Naive thymus-derived CD4-positive, alpha-beta T cell (primary cell): Measurements from ENCODE around the gene ENTPD8. TPM values are rescaled to one million over a fixed set of nuclear protein-coding genes. Genes with fewer than 3 reads are reported as not detected.

ENCODE experiments used
- ATAC-seq: fragments of 150-1000 bp; cut with Tn5 transposase; 2 replicates; pipeline ENCODE4 v1.10.0; 2021; ENCODE audit warnings: mild to moderate bottlenecking, moderate library complexity
- CTCF ChIA-PET: fragments of 350-600 bp; sonication (Branson Sonifier 250); formaldehyde crosslinking; loops from one replicate; lab custom pipeline; 2021; ENCODE audit warnings: antibody characterized with exemption; lab: Charles Lee
- POLR2A ChIA-PET: fragments of 350-600 bp; sonication (Branson Sonifier 250); formaldehyde crosslinking; loops from one replicate; lab custom pipeline; 2021; ENCODE audit warnings: antibody characterized with exemption, inconsistent platforms; lab: Charles Lee
- DNase-seq, 9 donors: peaks; one replicate each; pipeline versions ENCODE4 v3.0.0 to v3.0.0-alpha.2; 2020 to 2022; ENCODE audit warnings: mixed read lengths in 1 of 9
- H3K27ac ChIP-seq: one replicate; pipeline ENCODE4 v1.7.0; 2013; ENCODE audit warnings: mild to moderate bottlenecking, low read depth, low read length, moderate library complexity
- H3K27me3 ChIP-seq, 2 donors: one replicate each; pipeline ENCODE4 v1.7.0; 2013; ENCODE audit warnings: low read length in 2 of 2, mild to moderate bottlenecking in 2 of 2, moderate library complexity in 2 of 2; ENCODE audit not compliant: control insufficient read depth in 2 of 2, insufficient read depth in 2 of 2
- H3K36me3 ChIP-seq, 3 experiments: 1 replicate in 2 of 3; 2 replicates in 1 of 3; pipeline ENCODE4 v1.7.0; 2013; ENCODE audit warnings: low read length in 3 of 3, mild to moderate bottlenecking in 3 of 3, moderate library complexity in 1 of 3; ENCODE audit not compliant: insufficient read depth in 3 of 3, control insufficient read depth in 2 of 3
- H3K4me1 ChIP-seq, 2 donors: one replicate each; pipeline ENCODE4 v1.7.0; 2013; ENCODE audit warnings: low read length in 2 of 2, mild to moderate bottlenecking in 2 of 2, moderate library complexity in 1 of 2; ENCODE audit not compliant: control insufficient read depth in 2 of 2, insufficient read depth in 2 of 2
- H3K4me3 ChIP-seq: 2 replicates; pipeline ENCODE4 v1.7.0; 2013; ENCODE audit warnings: mild to moderate bottlenecking, low read length
- H3K9me3 ChIP-seq, 3 experiments: 1 replicate in 2 of 3; 2 replicates in 1 of 3; pipeline ENCODE4 v1.7.0; 2013; ENCODE audit warnings: low read length in 3 of 3; ENCODE audit not compliant: control insufficient read depth in 2 of 3
- H3K27ac Mint-ChIP-seq, 9 donors: one replicate each; pipeline ENCODE4 v1.8.0; 2020 to 2022; ENCODE audit warnings: mixed read lengths in 9 of 9, mild to moderate bottlenecking in 8 of 9, moderate library complexity in 5 of 9, inconsistent platforms in 2 of 9
- H3K27me3 Mint-ChIP-seq, 5 donors: one replicate each; pipeline ENCODE4 v1.8.0; 2021 to 2022; ENCODE audit warnings: mixed read lengths in 5 of 5, mild to moderate bottlenecking in 1 of 5
- H3K36me3 Mint-ChIP-seq, 5 donors: one replicate each; pipeline ENCODE4 v1.8.0; 2020 to 2022; ENCODE audit warnings: mixed read lengths in 5 of 5, mild to moderate bottlenecking in 3 of 5, inconsistent platforms in 1 of 5
- H3K4me1 Mint-ChIP-seq, 7 donors: one replicate each; pipeline ENCODE4 v1.8.0; 2020 to 2022; ENCODE audit warnings: mixed read lengths in 7 of 7, mild to moderate bottlenecking in 3 of 7, inconsistent platforms in 1 of 7
- H3K4me3 Mint-ChIP-seq, 10 donors: one replicate each; pipeline ENCODE4 v1.8.0; 2020 to 2022; ENCODE audit warnings: mild to moderate bottlenecking in 10 of 10, mixed read lengths in 10 of 10, moderate library complexity in 6 of 10, inconsistent platforms in 2 of 10
- H3K9me3 Mint-ChIP-seq, 11 donors: one replicate each; pipeline ENCODE4 v1.8.0; 2020 to 2022; ENCODE audit warnings: mixed read lengths in 11 of 11, mild to moderate bottlenecking in 4 of 11, inconsistent platforms in 1 of 11, moderate library complexity in 1 of 11
- intact Hi-C, 2 donors: fragments of 100-400 bp; cut with micrococcal nuclease; formaldehyde crosslinking; loops; one replicate each; pipeline ENCODE4 v1.15.1; 2023
- polyA plus RNA-seq, 2 donors: library from polyadenylated mRNA; unstranded; fragments of 300-500 nt; fragmentation: Illumina TruSeq; gene quantifications; one replicate each; pipeline ENCODE4 v1.2.3, GENCODE V29; 2021
- total RNA-seq, 6 experiments: library from RNA in 5 of 6; stranded (reverse) in 5 of 6; gene quantifications; 1 replicate in 5 of 6; 2 replicates in 1 of 6; pipeline ENCODE4 v1.2.3 and lab custom pipeline; 2021 to 2026

ENTPD8 gene
- total and polyA plus RNA-seq, 7 experiments from 2014 or later: not detected

- no peaks in the 10 kb centered on the region for H3K36me3 Mint-ChIP-seq
- no peak overlapping the region for H3K4me3 ChIP-seq
- peak overlapping the region; percentile 93 for H3K27ac ChIP-seq
- peak overlapping the region; percentile 25 to 70 (median 48) for H3K4me3 Mint-ChIP-seq
- no peaks in the 10 kb centered on the region for H3K36me3 ChIP-seq
- no peaks in the 10 kb centered on the region for H3K9me3 ChIP-seq
- POLR2A ChIA-PET: interaction anchor here (0.6 to 1.4 kb wide), 2 partner anchors 27 to 223 kb away, joined by 3 read pairs; partner anchors contain the start of gene TUBB4B
- peaks cover 0 to 2% (median 0%) of the 10 kb centered on the region in 5 donors for H3K27me3 Mint-ChIP-seq
- H3K4me1 Mint-ChIP-seq: peaks cover 5 to 38% (median 17%) of the 10 kb centered on the region in 7 donors
- H3K27ac Mint-ChIP-seq: peak overlapping the region; percentile 68 to 95 (median 85)
- CTCF ChIA-PET: no interaction called here
- no peak for ATAC-seq
- H3K9me3 Mint-ChIP-seq: peaks cover 0 to 4% (median 0%) of the 10 kb centered on the region in 11 donors
- DNase-seq: no peak
- peaks cover 36 to 42% of the 10 kb centered on the region in 2 donors for H3K4me1 ChIP-seq
- no peaks in the 10 kb centered on the region for H3K27me3 ChIP-seq
- intact Hi-C loops: loop anchor here in 1 of 2 donors (2.0 to 5.0 kb wide), 3 partner anchors 18 to 142 kb away; partner anchors contain the start of genes ARRDC1, MRPL41 and PNPLA7
These were observed 22.1 kb upstream of the ENTPD8 start for GRCh38 chr9:137462986-137463930.

GRCh38 chr9:137462396-137462985 is 21.3 kb upstream of the ENTPD8 start:
- Mint-ChIP-seq H3K4me1 (peaks cover 5 to 38% (median 17%) of the 10 kb centered on the region in 7 donors), H3K4me3 (peak overlapping the region in 9 of 10 donors; percentile 33 to 87 (median 79)), H3K27ac (peak overlapping the region in 8 of 9 donors; percentile 74 to 98 (median 92)), H3K9me3 (peaks cover 0 to 4% (median 0%) of the 10 kb centered on the region in 11 donors), H3K36me3 (no peaks in the 10 kb centered on the region), H3K27me3 (no peaks in the 10 kb centered on the region)
- CTCF ChIA-PET: no interaction called here
- H3K9me3 ChIP-seq: no peaks in the 10 kb centered on the region
- DNase-seq (no peak), ATAC-seq (no peak)
- H3K27me3 ChIP-seq: no peaks in the 10 kb centered on the region
- H3K27ac ChIP-seq: peak overlapping the region; percentile 93
- peaks cover 36 to 42% of the 10 kb centered on the region in 2 donors for H3K4me1 ChIP-seq
- H3K36me3 ChIP-seq: peaks cover 0 to 5% (median 0%) of the 10 kb centered on the region in 3 experiments
- intact Hi-C loops: loop anchor here in 1 of 2 donors (2.0 to 5.0 kb wide), 3 partner anchors 18 to 142 kb away; partner anchors contain the start of genes ARRDC1, MRPL41 and PNPLA7
- peak overlapping the region; percentile 52 for H3K4me3 ChIP-seq
- POLR2A ChIA-PET: interaction anchor here (0.6 to 1.4 kb wide), 4 partner anchors 13 to 222 kb away, joined by 3 to 7 read pairs (median 3); partner anchors contain the start of gene TUBB4B

GRCh38 chr9:137461663-137462395 is 20.7 kb upstream of the ENTPD8 start:
- H3K36me3 Mint-ChIP-seq: peaks cover 0 to 3% (median 0%) of the 10 kb centered on the region in 5 donors
- H3K27me3 ChIP-seq: no peaks in the 10 kb centered on the region
- H3K9me3 Mint-ChIP-seq: peaks cover 0 to 4% (median 0%) of the 10 kb centered on the region in 11 donors
- H3K27me3 Mint-ChIP-seq: no peaks in the 10 kb centered on the region
- DNase-seq (peak; percentile 68 to 92 (median 90)), ATAC-seq (peak; percentile 76)
- intact Hi-C loops: loop anchor here (1.0 to 5.0 kb wide), 4 partner anchors 9 to 143 kb away; partner anchors contain the start of genes ARRDC1 (in 1 of the 2), MRPL41 (in 1 of the 2) and PNPLA7 (in 1 of the 2)
- no peaks in the 10 kb centered on the region for H3K9me3 ChIP-seq
- ChIA-PET CTCF (interaction anchor here (0.6 to 0.9 kb wide), 2 partner anchors 12 to 135 kb away, joined by 3 read pairs; no protein-coding TSS in a partner anchor), POLR2A (interaction anchor here (0.6 to 1.4 kb wide), 3 partner anchors 13 to 80 kb away, joined by 3 to 7 read pairs (median 4); partner anchors contain the start of genes EXD3 and NOXA1)
- peaks cover 36 to 42% of the 10 kb centered on the region in 2 donors for H3K4me1 ChIP-seq
- H3K27ac ChIP-seq: peak overlapping the region; percentile 93
- H3K4me1 Mint-ChIP-seq: peaks cover 5 to 37% (median 19%) of the 10 kb centered on the region in 7 donors
- peak overlapping the region; percentile 52 for H3K4me3 ChIP-seq
- H3K36me3 ChIP-seq: peaks cover 0 to 11% (median 0%) of the 10 kb centered on the region in 3 experiments
- peak overlapping the region; percentile 85 to 98 (median 94) for H3K27ac Mint-ChIP-seq
- peak overlapping the region; percentile 71 to 87 (median 80) for H3K4me3 Mint-ChIP-seq

GRCh38 chr9:137461316-137461662 is 20.1 kb upstream of the ENTPD8 start:
- CTCF ChIA-PET: interaction anchor here (0.9 kb wide), 1 partner anchor 11 kb away, joined by 3 read pairs; no protein-coding TSS in a partner anchor
- peaks cover 0 to 4% (median 0%) of the 10 kb centered on the region in 5 donors for H3K36me3 Mint-ChIP-seq
- H3K27ac ChIP-seq: peak overlapping the region; percentile 93
- H3K4me3 ChIP-seq: peak overlapping the region; percentile 52
- DNase-seq (no peak), ATAC-seq (no peak)
- H3K4me1 Mint-ChIP-seq: peaks cover 5 to 42% (median 21%) of the 10 kb centered on the region in 7 donors
- intact Hi-C loops: loop anchor here (1.0 to 5.0 kb wide), 2 partner anchors 8 to 91 kb away; partner anchors contain the start of genes MRPL41 (in 1 of the 2) and PNPLA7 (in 1 of the 2)
- peaks cover 0 to 17% (median 0%) of the 10 kb centered on the region in 3 experiments for H3K36me3 ChIP-seq
- H3K27ac Mint-ChIP-seq: peak overlapping the region in 8 of 9 donors; percentile 61 to 98 (median 92)
- no peaks in the 10 kb centered on the region for H3K27me3 Mint-ChIP-seq
- POLR2A ChIA-PET: interaction anchor here (0.9 to 1.4 kb wide), 3 partner anchors 12 to 38 kb away, joined by 3 to 7 read pairs (median 4); partner anchors contain the start of genes EXD3 and NOXA1
- H3K9me3 Mint-ChIP-seq: peaks cover 0 to 2% (median 0%) of the 10 kb centered on the region in 11 donors
- peak overlapping the region in 9 of 10 donors; percentile 21 to 87 (median 42) for H3K4me3 Mint-ChIP-seq
- peaks cover 36 to 42% of the 10 kb centered on the region in 2 donors for H3K4me1 ChIP-seq
- no peaks in the 10 kb centered on the region for H3K27me3 ChIP-seq
- H3K9me3 ChIP-seq: no peaks in the 10 kb centered on the region

GRCh38 chr9:137460363-137461315 is 19.5 kb upstream of the ENTPD8 start:
- peak overlapping the region; percentile 93 for H3K27ac ChIP-seq
- H3K27me3 Mint-ChIP-seq: no peaks in the 10 kb centered on the region
- intact Hi-C loops: loop anchor here (1.0 to 5.0 kb wide), 2 partner anchors 7 to 92 kb away; partner anchors contain the start of genes MRPL41 (in 1 of the 2) and PNPLA7 (in 1 of the 2)
- H3K4me3 Mint-ChIP-seq: peak overlapping the region; percentile 21 to 87 (median 40)
- ATAC-seq (no peak), DNase-seq (peak in 1 of 9 donors; percentile 13)
- H3K4me1 ChIP-seq: peaks cover 36 to 42% of the 10 kb centered on the region in 2 donors
- peaks cover 0 to 49% (median 22%) of the 10 kb centered on the region in 7 donors for H3K4me1 Mint-ChIP-seq
- H3K36me3 ChIP-seq: peaks cover 0 to 22% (median 4%) of the 10 kb centered on the region in 3 experiments
- ChIA-PET CTCF (no interaction called here), POLR2A (interaction anchor here (0.9 kb wide), 1 partner anchor 14 kb away, joined by 3 read pairs; no protein-coding TSS in a partner anchor)
- no peaks in the 10 kb centered on the region for H3K27me3 ChIP-seq
- peak overlapping the region in 8 of 9 donors; percentile 61 to 98 (median 93) for H3K27ac Mint-ChIP-seq
- H3K9me3 Mint-ChIP-seq: no peaks in the 10 kb centered on the region
- peaks cover 0 to 4% (median 0%) of the 10 kb centered on the region in 5 donors for H3K36me3 Mint-ChIP-seq
- H3K4me3 ChIP-seq: no peak overlapping the region
- no peaks in the 10 kb centered on the region for H3K9me3 ChIP-seq
